Gastroesophageal sphincter (tissue), 4 donors: ENCODE results near the gene PNLIPRP3. TPM values are rescaled to one million over a fixed set of nuclear protein-coding genes. Genes with fewer than 3 reads are reported as not detected.

Experiments
- ATAC-seq: fragments of 150-250 bp; one replicate; pipeline ENCODE4 v1.9.1; 2016; ENCODE audit warnings: mild to moderate bottlenecking, moderate library complexity
- H3K27ac ChIP-seq, 4 donors: fragments of 200-600 bp; sonication (generic) in 3 of 4; 1 replicate in 3 of 4; 2 replicates in 1 of 4; pipeline ENCODE4 v1.5.1; 2016 to 2019
- H3K27me3 ChIP-seq: fragments of 200-600 bp; sonication (generic); one replicate; pipeline ENCODE4 v1.5.1; 2019
- H3K36me3 ChIP-seq, 2 donors: fragments of 200-600 bp; sonication (generic); one replicate each; pipeline ENCODE4 v1.5.1; 2019; ENCODE audit warnings: control low read depth in 1 of 2
- H3K4me1 ChIP-seq, 3 donors: fragments of 200-600 bp; sonication (generic); 1 replicate in 2 of 3; 2 replicates in 1 of 3; pipeline ENCODE4 v1.5.1; 2016 to 2019; ENCODE audit warnings: control low read depth in 2 of 3
- H3K4me3 ChIP-seq, 2 donors: fragments of 200-600 bp; sonication (generic); one replicate each; pipeline ENCODE4 v1.5.1; 2019; ENCODE audit warnings: mild to moderate bottlenecking in 1 of 2, moderate library complexity in 1 of 2
- H3K9me3 ChIP-seq, 3 donors: fragments of 200-600 bp; sonication (generic); one replicate each; pipeline ENCODE4 v1.5.1; 2017 to 2019; ENCODE audit warnings: control low read depth in 2 of 3
- CTCF ChIP-seq, 4 experiments: fragments of 200-600 bp in 2 of 4; fragments of 450-650 bp in 2 of 4; sonication (generic) in 1 of 4; IDR thresholded peaks; one replicate each; pipeline ENCODE4 v1.5.1; 2017 to 2019; ENCODE audit warnings: antibody characterized with exemption in 4 of 4, mild to moderate bottlenecking in 2 of 4, moderate library complexity in 2 of 4
- EP300 ChIP-seq: sonication (generic); formaldehyde crosslinking; IDR thresholded peaks from one replicate; pipeline ENCODE4 v1.6.1; 2017; ENCODE audit warnings: antibody characterized with exemption, mild to moderate bottlenecking
- POLR2A ChIP-seq, 2 donors: fragments of 450-650 bp; IDR thresholded peaks; one replicate each; pipeline ENCODE4 v1.6.1; 2017; ENCODE audit warnings: antibody characterized with exemption in 2 of 2, mild to moderate bottlenecking in 2 of 2, moderate library complexity in 1 of 2
- POLR2AphosphoS5 ChIP-seq: sonication (generic); formaldehyde crosslinking; IDR thresholded peaks from one replicate; pipeline ENCODE4 v1.6.1; 2017; ENCODE audit warnings: antibody characterized with exemption
- WGBS, 2 donors: methylation state at CpG; one replicate each; pipeline ENCODE4 v1.1.5; 2018; ENCODE audit warnings: low coverage in 1 of 2; 5-methylcytosine and 5-hydroxymethylcytosine counted together
- total RNA-seq, 4 donors: library from RNA; depleted of rRNA; stranded (reverse); fragments of >200 nt; gene quantifications; one replicate each; pipeline ENCODE4 v1.1.0, GENCODE V29; 2016

The PNLIPRP3 gene
- total RNA-seq, 4 donors from 2014 or later, result 0.30 TPM; not detected in 3

- WGBS, 2 donors, result 67 to 86% methylated on average over 1 of the region's 1 CpG
- H3K27me3 ChIP-seq, result peaks cover 6% of the 10 kb centered on the region
- no peak for ATAC-seq
- TF ChIP-seq EP300 (no peak), CTCF (IDR thresholded peaks at IDR 0.05) (no peak), POLR2AphosphoS5 (no peak), POLR2A (IDR thresholded peaks at IDR 0.05) (no peak)
- no peak overlapping the region for H3K27ac ChIP-seq
- no peaks in the 10 kb centered on the region for H3K36me3 ChIP-seq
- H3K4me3 ChIP-seq, result no peak overlapping the region
- no peaks in the 10 kb centered on the region for H3K4me1 ChIP-seq
- no peaks in the 10 kb centered on the region for H3K9me3 ChIP-seq
Measured at GRCh38 chr10:116487522-116488430, 60.1 kb downstream of the PNLIPRP3 start.

- TF ChIP-seq CTCF (IDR thresholded peaks at IDR 0.05), result no peak
- TF ChIP-seq POLR2A (IDR thresholded peaks at IDR 0.05), result no peak
- TF ChIP-seq POLR2AphosphoS5, result no peak
- no peak for TF ChIP-seq EP300
- no peaks in the 10 kb centered on the region for H3K36me3 ChIP-seq
- no peaks in the 10 kb centered on the region for H3K4me1 ChIP-seq
- ATAC-seq, result no peak
- H3K9me3 ChIP-seq, result no peaks in the 10 kb centered on the region
- H3K4me3 ChIP-seq, result no peak overlapping the region
- no peak overlapping the region for H3K27ac ChIP-seq
- 65 to 92% methylated on average over 2 of the region's 2 CpGs for WGBS, 2 donors
- H3K27me3 ChIP-seq, result peaks cover 11% of the 10 kb centered on the region
Measured at GRCh38 chr10:116489460-116489859, 61.8 kb downstream of the PNLIPRP3 start.

- TF ChIP-seq POLR2AphosphoS5, result no peak
- no peak for TF ChIP-seq EP300
- TF ChIP-seq CTCF (IDR thresholded peaks at IDR 0.05), result peak in 3 of 4 experiments; percentile 11 to 57 (median 20)
- TF ChIP-seq POLR2A (IDR thresholded peaks at IDR 0.05), result no peak
- Histone ChIP-seq H3K4me1 (no peaks in the 10 kb centered on the region), H3K27me3 (peaks cover 11% of the 10 kb centered on the region), H3K9me3 (no peaks in the 10 kb centered on the region), H3K36me3 (no peaks in the 10 kb centered on the region), H3K27ac (no peak overlapping the region), H3K4me3 (no peak overlapping the region)
- ATAC-seq, result no peak
- WGBS, 2 donors, result 6 to 35% methylated on average over 1 to 2 of the region's 2 CpGs
Measured at GRCh38 chr10:116490028-116490662, 62.5 kb downstream of the PNLIPRP3 start.

GRCh38 chr10:116504786-116505185, 77.1 kb downstream of the PNLIPRP3 start:
- H3K27me3 ChIP-seq, result no peaks in the 10 kb centered on the region
- no peaks in the 10 kb centered on the region for H3K36me3 ChIP-seq
- H3K9me3 ChIP-seq, result no peaks in the 10 kb centered on the region
- 53 to 63% methylated on average over 8 of the region's 8 CpGs for WGBS, 2 donors
- no peaks in the 10 kb centered on the region for H3K4me1 ChIP-seq
- TF ChIP-seq EP300, result no peak
- no peak for TF ChIP-seq POLR2AphosphoS5
- no peak for TF ChIP-seq CTCF (IDR thresholded peaks at IDR 0.05)
- TF ChIP-seq POLR2A (IDR thresholded peaks at IDR 0.05), result no peak
- no peak for ATAC-seq
- H3K27ac ChIP-seq, result no peak overlapping the region
- no peak overlapping the region for H3K4me3 ChIP-seq
